Tibial nerve (tissue), 4 donors: ENCODE data around the gene NRK.
"Not testable (repeated sequence)": the region's sequence is repeated elsewhere in the genome, so short reads cannot be mapped to it uniquely, and the experiment has no call there.

Experiments
- EP300 ChIP-seq, 2 donors: sonication (generic); formaldehyde crosslinking; IDR thresholded peaks; one replicate each; pipeline ENCODE4 v1.6.1; 2017; ENCODE audit warnings: antibody characterized with exemption in 2 of 2, mild to moderate bottlenecking in 1 of 2
- TF ChIP-seq, protein P1 (sequence below), 5 experiments: fragments of 200-600 bp in 3 of 5; fragments of 450-650 bp in 2 of 5; sonication (generic) in 3 of 5; IDR thresholded peaks; one replicate each; pipeline ENCODE4 v1.5.1; 2016 to 2019; ENCODE audit warnings: antibody characterized with exemption in 5 of 5, mild to moderate bottlenecking in 3 of 5, moderate library complexity in 2 of 5

DNA sequence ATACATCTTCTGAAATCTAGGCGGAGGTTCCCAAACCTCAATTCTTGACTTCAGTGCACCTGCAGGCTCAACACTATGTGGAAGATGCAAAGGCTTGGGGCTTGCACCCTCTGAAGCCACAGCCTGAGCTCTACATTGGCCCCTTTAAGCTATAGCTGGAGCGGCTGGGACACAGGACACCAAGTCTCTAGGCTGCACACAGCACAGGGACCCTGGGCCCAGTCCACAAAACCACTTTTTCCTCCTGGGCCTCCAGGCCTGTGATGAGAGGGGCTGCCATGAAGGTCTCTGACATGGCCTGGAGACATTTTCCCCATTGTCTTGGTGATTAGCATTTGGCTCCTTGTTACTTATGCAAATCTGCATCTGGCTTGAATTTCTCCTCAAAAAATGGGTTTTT lies 27.8 kb downstream of the NRK start:
- TF ChIP-seq EP300 (IDR thresholded peaks at IDR 0.05): not testable (repeated sequence)
- TF ChIP-seq, protein P1, sequence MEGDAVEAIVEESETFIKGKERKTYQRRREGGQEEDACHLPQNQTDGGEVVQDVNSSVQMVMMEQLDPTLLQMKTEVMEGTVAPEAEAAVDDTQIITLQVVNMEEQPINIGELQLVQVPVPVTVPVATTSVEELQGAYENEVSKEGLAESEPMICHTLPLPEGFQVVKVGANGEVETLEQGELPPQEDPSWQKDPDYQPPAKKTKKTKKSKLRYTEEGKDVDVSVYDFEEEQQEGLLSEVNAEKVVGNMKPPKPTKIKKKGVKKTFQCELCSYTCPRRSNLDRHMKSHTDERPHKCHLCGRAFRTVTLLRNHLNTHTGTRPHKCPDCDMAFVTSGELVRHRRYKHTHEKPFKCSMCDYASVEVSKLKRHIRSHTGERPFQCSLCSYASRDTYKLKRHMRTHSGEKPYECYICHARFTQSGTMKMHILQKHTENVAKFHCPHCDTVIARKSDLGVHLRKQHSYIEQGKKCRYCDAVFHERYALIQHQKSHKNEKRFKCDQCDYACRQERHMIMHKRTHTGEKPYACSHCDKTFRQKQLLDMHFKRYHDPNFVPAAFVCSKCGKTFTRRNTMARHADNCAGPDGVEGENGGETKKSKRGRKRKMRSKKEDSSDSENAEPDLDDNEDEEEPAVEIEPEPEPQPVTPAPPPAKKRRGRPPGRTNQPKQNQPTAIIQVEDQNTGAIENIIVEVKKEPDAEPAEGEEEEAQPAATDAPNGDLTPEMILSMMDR (IDR thresholded peaks at IDR 0.05): not testable (repeated sequence)
